Adrenal gland (tissue), 12 donors: ENCODE data around the gene SHROOM2. TPM values are rescaled to one million over a fixed set of nuclear protein-coding genes. Genes with fewer than 3 reads are reported as not detected.

Experiments used
- DNase-seq, 7 donors: peaks; one replicate each; pipeline ENCODE4 v3.0.0-alpha.2; 2019 to 2020
- H3K27ac ChIP-seq, 5 donors: fragments of 200-600 bp; sonication (generic) in 4 of 5; 1 replicate in 3 of 5; 2 replicates in 2 of 5; pipeline versions ENCODE4 v1.5.1 to v1.8.0; 2016 to 2020; ENCODE audit warnings: mild to moderate bottlenecking in 1 of 5
- H3K27me3 ChIP-seq: fragments of 200-600 bp; 2 replicates; pipeline ENCODE4 v1.8.0; 2021
- H3K36me3 ChIP-seq, 2 donors: fragments of 200-600 bp; replicated peaks in 1 of 2; 1 replicate in 1 of 2; 2 replicates in 1 of 2; pipeline versions ENCODE4 v1.5.1 to v1.8.0; 2018 to 2022
- H3K4me1 ChIP-seq, 2 donors: fragments of 200-600 bp; replicated peaks in 1 of 2; 1 replicate in 1 of 2; 2 replicates in 1 of 2; pipeline versions ENCODE4 v1.5.1 to v1.8.0; 2018 to 2021
- H3K4me3 ChIP-seq, 4 donors: fragments of 200-600 bp; sonication (generic) in 3 of 4; one replicate each; pipeline ENCODE4 v1.5.1; 2016 to 2018
- H3K9me3 ChIP-seq, 3 donors: fragments of 200-600 bp; sonication (generic) in 1 of 3; replicated peaks in 1 of 3; 1 replicate in 2 of 3; 2 replicates in 1 of 3; pipeline versions ENCODE4 v1.5.1 to v1.8.0; 2016 to 2021
- CTCF ChIP-seq, 6 experiments: fragments of 450-650 bp in 4 of 6; fragments of 200-600 bp in 2 of 6; sonication (generic) in 1 of 6; IDR thresholded peaks; 1 replicate in 5 of 6; 2 replicates in 1 of 6; pipeline versions ENCODE4 v1.5.1 to v1.8.0; 2016 to 2021; ENCODE audit warnings: antibody characterized with exemption in 6 of 6, mild to moderate bottlenecking in 2 of 6, moderate library complexity in 1 of 6
- POLR2A ChIP-seq, 2 donors: fragments of 450-650 bp; IDR thresholded peaks; one replicate each; pipeline ENCODE4 v1.6.1; 2017; ENCODE audit warnings: antibody characterized with exemption in 2 of 2, mild to moderate bottlenecking in 2 of 2, moderate library complexity in 1 of 2
- WGBS, 4 donors: extraction: QIAGEN DNeasy Blood & Tissue Kit in 2 of 4; methylation state at CpG; one replicate each; pipeline versions ENCODE4 v1.1.5 to v1.1.7; 2013 to 2017; 5-methylcytosine and 5-hydroxymethylcytosine counted together
- intact Hi-C, 2 donors: fragments of 100-400 bp; cut with DNase I; formaldehyde crosslinking; loops; one replicate each; pipeline versions ENCODE4 v1.14.1 to v1.15.0; 2022 to 2023
- polyA plus RNA-seq, 3 donors: library from polyadenylated mRNA; stranded (reverse); fragments of 200-250 nt in 2 of 3; fragments of 350-450 nt in 1 of 3; fragmentation: Illumina TruSeq in 1 of 3; extraction: RNeasy Lipid Tissue Mini Kit (QIAGEN cat#74804) in 1 of 3; gene quantifications; one replicate each; pipeline ENCODE4 v1.2.3, GENCODE V29; 2013 to 2014
- total RNA-seq, 9 donors: library from RNA; depleted of rRNA in 4 of 9; stranded (reverse); fragments of >200 nt in 4 of 9; fragments of 120-200 nt in 1 of 9; fragmentation: NEBNext Ultra II Directional in 1 of 9; extraction: Animal tissue kit (Norgen Biotek cat#: 25700) in 1 of 9; gene quantifications; one replicate each; pipeline versions ENCODE4 v1.1.0 to v1.2.4, GENCODE V29; 2013 to 2023
- donor health status: healthy with polysubstance abuse.
- donor health status: Bipolar disorder and iron deficiency.
- donor health status: DM: yes; HTN: yes; CAD: no.
- donor health status: DM: no; HTN: no; CAD: no.
- donor health status: DM: no; HTN: no; CAD: no.
- donor health status: DM: yes; HTN: yes; CAD: no.

SHROOM2 gene
- total and polyA plus RNA-seq, 12 donors, result 1.7 to 7.2 (median 4.0) TPM

GRCh38 chrX:9878146-9878820, 92.1 kb downstream of the SHROOM2 start:
- 49 to 83% (median 67%) methylated on average over 3 to 12 of the region's 12 CpGs for WGBS, 4 donors
- no peak for DNase-seq
- no peaks in the 10 kb centered on the region for H3K27me3 ChIP-seq
- TF ChIP-seq CTCF (IDR thresholded peaks at IDR 0.05) (no peak), POLR2A (IDR thresholded peaks at IDR 0.05) (no peak)
- H3K27ac ChIP-seq, result no peak overlapping the region
- no peak overlapping the region for H3K4me3 ChIP-seq
- H3K4me1 ChIP-seq, result peaks cover 0 to 3% of the 10 kb centered on the region in 2 donors
- H3K9me3 ChIP-seq, result no peaks in the 10 kb centered on the region
- H3K36me3 ChIP-seq, result no peaks in the 10 kb centered on the region
- intact Hi-C loops, result loop anchor here in 1 of 2 donors (10.0 kb wide), 1 partner anchor 237 kb away; no protein-coding TSS in a partner anchor

- no peak for DNase-seq
- no peak overlapping the region for H3K27ac ChIP-seq
Observed at GRCh38 chrX:9880237-9880636, 94.0 kb downstream of the SHROOM2 start.

GRCh38 chrX:9880870-9881269, 94.6 kb downstream of the SHROOM2 start:
- intact Hi-C loops, result loop anchor here (10.0 kb wide), 2 partner anchors 104 to 244 kb away; no protein-coding TSS in a partner anchor
- H3K9me3 ChIP-seq, result no peaks in the 10 kb centered on the region
- no peak overlapping the region for H3K27ac ChIP-seq
- no peaks in the 10 kb centered on the region for H3K36me3 ChIP-seq
- 81 to 90% (median 86%) methylated on average over 7 of the region's 7 CpGs for WGBS, 4 donors
- no peaks in the 10 kb centered on the region for H3K27me3 ChIP-seq
- H3K4me3 ChIP-seq, result no peak overlapping the region
- H3K4me1 ChIP-seq, result peaks cover 3 to 14% of the 10 kb centered on the region in 2 donors
- TF ChIP-seq POLR2A (IDR thresholded peaks at IDR 0.05), result no peak
- TF ChIP-seq CTCF (IDR thresholded peaks at IDR 0.05), result no peak
- no peak for DNase-seq

More at GRCh38 chrX:9880237-9880636, 94.0 kb downstream of the SHROOM2 start:
- H3K36me3 ChIP-seq, result no peaks in the 10 kb centered on the region
- no peak for TF ChIP-seq CTCF (IDR thresholded peaks at IDR 0.05)
- H3K9me3 ChIP-seq, result no peaks in the 10 kb centered on the region
- H3K4me3 ChIP-seq, result no peak overlapping the region
- no peaks in the 10 kb centered on the region for H3K27me3 ChIP-seq
- WGBS, 4 donors, result 86 to 100% (median 92%) methylated on average over 3 to 13 of the region's 13 CpGs
- intact Hi-C loops, result loop anchor here (10.0 kb wide), 2 partner anchors 105 to 245 kb away; no protein-coding TSS in a partner anchor
- peaks cover 3 to 14% of the 10 kb centered on the region in 2 donors for H3K4me1 ChIP-seq

- H3K4me1 ChIP-seq, result peaks cover 3 to 14% of the 10 kb centered on the region in 2 donors
- no peaks in the 10 kb centered on the region for H3K36me3 ChIP-seq
- H3K4me3 ChIP-seq, result no peak overlapping the region
- peak overlapping the region in 1 of 5 donors; percentile 62 for H3K27ac ChIP-seq
- intact Hi-C loops, result loop anchor here (10.0 kb wide), 2 partner anchors 102 to 242 kb away; no protein-coding TSS in a partner anchor
- no peaks in the 10 kb centered on the region for H3K27me3 ChIP-seq
- TF ChIP-seq POLR2A (IDR thresholded peaks at IDR 0.05) (no peak), CTCF (IDR thresholded peaks at IDR 0.05) (no peak)
- WGBS, 4 donors, result 58 to 71% (median 62%) methylated on average over 6 to 15 of the region's 15 CpGs
- no peak for DNase-seq
- H3K9me3 ChIP-seq, result no peaks in the 10 kb centered on the region
Observed at GRCh38 chrX:9882669-9883446, 96.6 kb downstream of the SHROOM2 start.
